ENCODE data around the gene SZT2.
"Not testable (repeated sequence)": the region's sequence is repeated elsewhere in the genome, so short reads cannot be mapped to it uniquely, and the experiment has no call there.

Gene SZT2

DNA sequence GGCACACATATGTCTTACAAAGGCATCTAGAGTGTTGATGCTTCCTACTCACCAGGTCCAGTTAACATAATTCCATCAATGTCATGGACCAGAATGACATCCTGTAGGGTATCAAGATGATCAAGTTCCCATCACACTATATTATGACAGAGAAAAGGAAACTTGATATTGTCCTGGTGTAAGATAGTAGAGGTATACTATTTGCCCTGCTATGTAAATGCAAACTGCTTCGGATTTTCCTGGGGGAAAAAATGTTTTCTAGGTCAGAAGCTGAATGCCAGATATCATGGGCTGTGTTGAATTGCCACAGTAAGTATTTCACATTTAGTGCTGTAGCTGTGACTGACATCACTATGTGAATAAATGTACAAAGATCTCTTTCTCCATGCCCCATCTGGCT is 80.2 kb downstream of the SZT2 start:
- no peak overlapping the region for H3K18ac ChIP-seq (ENCODE audit: low read length)
- no CpG with 5 or more reads among the region's 1 CpG for WGBS (ENCODE audit: extremely low coverage, insufficient coverage, insufficient read length)
- H3K4me2 ChIP-seq (ENCODE audit: low read length): no peak overlapping the region
- no peak overlapping the region for H2AK5ac ChIP-seq (ENCODE audit: low read length)
- no peak overlapping the region for H4K8ac ChIP-seq (ENCODE audit: low read depth, low read length)
- peaks cover 5% of the 10 kb centered on the region in 2 experiments for H3K4me1 ChIP-seq (ENCODE audit: control insufficient read depth in 1 of 2, insufficient read depth in 2 of 2, low read length in 2 of 2)
- DNase-seq: no peak
- H3K23ac ChIP-seq (ENCODE audit: low read length): no peak overlapping the region
- no peak overlapping the region for H3K27ac ChIP-seq (ENCODE audit: low read depth, low read length)
- H3K9ac ChIP-seq (ENCODE audit: low read length): no peak overlapping the region
- H3K4ac ChIP-seq (ENCODE audit: low read depth, low read length): no peak overlapping the region
- no peak overlapping the region for H4K91ac ChIP-seq (ENCODE audit: low read depth, low read length)
- H3K36me3 ChIP-seq (ENCODE audit: control insufficient read depth in 1 of 2, insufficient read depth in 2 of 2, low read length in 2 of 2): no peaks in the 10 kb centered on the region
- H3K79me2 ChIP-seq (ENCODE audit: control insufficient read depth, insufficient read depth, low read length, poor library complexity): no peaks in the 10 kb centered on the region
- H2BK120ac ChIP-seq (ENCODE audit: insufficient read depth, low read length, poor library complexity): no peak overlapping the region
- no peaks in the 10 kb centered on the region for H3K27me3 ChIP-seq (ENCODE audit: insufficient read depth, low read length)
- H3K4me3 ChIP-seq (ENCODE audit: low read depth, low read length): no peak overlapping the region
- H3K79me1 ChIP-seq (ENCODE audit: low read length): peaks cover 21% of the 10 kb centered on the region
- no peak overlapping the region for H2BK12ac ChIP-seq (ENCODE audit: low read length)
- H4K12ac ChIP-seq (ENCODE audit: low read depth, low read length): no peak overlapping the region
- H3K9me3 ChIP-seq (ENCODE audit: insufficient read depth, low read depth, low read length): peaks cover 6% of the 10 kb centered on the region
- H3K14ac ChIP-seq (ENCODE audit: low read length): no peak overlapping the region
- no peak overlapping the region for H2AFZ ChIP-seq (ENCODE audit: insufficient read depth, low read length, poor library complexity)
- H2BK5ac ChIP-seq (ENCODE audit: low read depth, low read length, poor library complexity): no peak overlapping the region

DNA sequence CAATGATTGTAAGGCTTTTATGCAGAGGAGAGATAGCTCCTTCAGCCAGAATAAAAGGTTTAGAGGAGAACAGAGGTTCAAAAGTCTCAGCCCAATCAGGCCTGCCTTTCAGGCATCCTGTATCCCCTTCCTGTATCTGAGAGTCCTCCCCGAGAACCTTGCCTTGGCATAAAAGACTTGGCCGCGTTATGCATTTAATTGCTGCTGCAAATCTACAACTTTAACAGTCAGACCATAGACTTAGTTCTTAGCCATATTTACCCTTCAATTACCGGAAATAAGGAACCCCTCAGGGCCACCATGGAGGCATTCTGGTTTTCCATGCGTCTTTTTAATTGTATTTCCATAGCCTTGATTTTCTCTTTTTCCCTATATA is 82.4 kb downstream of the SZT2 start:
- Histone ChIP-seq H3K9ac (ENCODE audit: low read length) (no peak overlapping the region), H3K4me1 (ENCODE audit: control insufficient read depth in 1 of 2, insufficient read depth in 2 of 2, low read length in 2 of 2) (peaks cover 6 to 16% of the 10 kb centered on the region in 2 experiments), H3K9me3 (ENCODE audit: insufficient read depth, low read depth, low read length) (peaks cover 6% of the 10 kb centered on the region), H2AFZ (ENCODE audit: insufficient read depth, low read length, poor library complexity) (no peak overlapping the region), H3K23ac (ENCODE audit: low read length) (no peak overlapping the region), H2AK5ac (ENCODE audit: low read length) (peak overlapping the region; percentile 9), H2BK12ac (ENCODE audit: low read length) (peak overlapping the region; percentile 89), H3K79me1 (ENCODE audit: low read length) (peaks cover 29% of the 10 kb centered on the region), H2BK5ac (ENCODE audit: low read depth, low read length, poor library complexity) (peak overlapping the region; percentile 83), H3K79me2 (ENCODE audit: control insufficient read depth, insufficient read depth, low read length, poor library complexity) (peaks cover 2% of the 10 kb centered on the region), H4K8ac (ENCODE audit: low read depth, low read length) (peak overlapping the region; percentile 69), H3K27ac (ENCODE audit: low read depth, low read length) (peak overlapping the region; percentile 48), H3K36me3 (ENCODE audit: control insufficient read depth in 1 of 2, insufficient read depth in 2 of 2, low read length in 2 of 2) (no peaks in the 10 kb centered on the region), H3K27me3 (ENCODE audit: insufficient read depth, low read length) (no peaks in the 10 kb centered on the region), H4K91ac (ENCODE audit: low read depth, low read length) (peak overlapping the region; percentile 77), H3K4me2 (ENCODE audit: low read length) (no peak overlapping the region), H3K14ac (ENCODE audit: low read length) (peak overlapping the region; percentile 68), H3K4ac (ENCODE audit: low read depth, low read length) (peak overlapping the region; percentile 82), H3K18ac (ENCODE audit: low read length) (no peak overlapping the region), H2BK120ac (ENCODE audit: insufficient read depth, low read length, poor library complexity) (peak overlapping the region; percentile 94), H4K12ac (ENCODE audit: low read depth, low read length) (no peak overlapping the region), H3K4me3 (ENCODE audit: low read depth, low read length) (no peak overlapping the region)
- WGBS (ENCODE audit: extremely low coverage, insufficient coverage, insufficient read length): no CpG with 5 or more reads among the region's 5 CpGs
- no peak for DNase-seq

DNA sequence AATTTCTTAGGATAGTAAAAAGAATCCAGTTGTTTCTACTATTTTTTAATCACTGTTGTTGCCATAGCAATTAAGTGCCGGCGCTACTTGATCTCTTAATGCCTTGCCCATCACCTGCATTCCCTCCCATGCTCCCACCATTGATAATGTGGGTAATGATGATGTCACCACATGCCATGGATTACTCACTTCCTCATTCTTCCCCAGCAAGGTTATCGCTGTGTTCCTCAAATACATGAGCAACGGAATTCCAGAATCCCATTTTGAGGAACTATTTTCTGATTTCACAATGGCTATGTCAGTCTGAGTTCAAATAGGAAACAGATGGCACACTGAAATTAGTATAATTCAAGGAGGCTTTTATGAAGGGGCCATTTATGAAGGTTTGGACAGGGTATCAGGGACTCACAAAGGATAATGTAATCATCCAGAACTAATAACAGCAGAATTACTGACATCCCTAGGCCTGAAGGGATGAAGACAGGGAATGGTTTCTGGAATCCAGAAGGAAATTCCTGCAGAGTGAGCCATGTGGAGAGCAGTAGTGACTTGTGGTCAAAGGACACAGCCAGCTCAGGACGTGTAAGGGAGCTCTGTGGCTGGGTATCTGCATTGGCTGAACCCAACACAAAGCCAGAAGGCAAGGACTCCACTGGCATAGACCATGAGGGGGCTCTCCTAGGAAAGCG is 82.9 kb downstream of the SZT2 start:
- H3K9ac ChIP-seq (ENCODE audit: low read length); H3K23ac ChIP-seq (ENCODE audit: low read length); H2BK12ac ChIP-seq (ENCODE audit: low read length); H4K8ac ChIP-seq (ENCODE audit: low read depth, low read length); H3K9me3 ChIP-seq (ENCODE audit: insufficient read depth, low read depth, low read length); H3K4ac ChIP-seq (ENCODE audit: low read depth, low read length); H2AFZ ChIP-seq (ENCODE audit: insufficient read depth, low read length, poor library complexity); H2BK120ac ChIP-seq (ENCODE audit: insufficient read depth, low read length, poor library complexity); H2AK5ac ChIP-seq (ENCODE audit: low read length); H3K27me3 ChIP-seq (ENCODE audit: insufficient read depth, low read length); H3K4me3 ChIP-seq (ENCODE audit: low read depth, low read length); H3K4me2 ChIP-seq (ENCODE audit: low read length); H3K14ac ChIP-seq (ENCODE audit: low read length); H3K79me2 ChIP-seq (ENCODE audit: control insufficient read depth, insufficient read depth, low read length, poor library complexity); H3K18ac ChIP-seq (ENCODE audit: low read length); H3K36me3 ChIP-seq (ENCODE audit: control insufficient read depth in 1 of 2, insufficient read depth in 2 of 2, low read length in 2 of 2); H4K12ac ChIP-seq (ENCODE audit: low read depth, low read length): not testable (repeated sequence)
- Histone ChIP-seq H4K91ac (ENCODE audit: low read depth, low read length) (peak overlapping the region; percentile 7), H2BK5ac (ENCODE audit: low read depth, low read length, poor library complexity) (peak overlapping the region; percentile 12), H3K4me1 (ENCODE audit: control insufficient read depth in 1 of 2, insufficient read depth in 2 of 2, low read length in 2 of 2) (peaks cover 6 to 16% of the 10 kb centered on the region in 2 experiments), H3K79me1 (ENCODE audit: low read length) (peaks cover 29% of the 10 kb centered on the region), H3K27ac (ENCODE audit: low read depth, low read length) (peak overlapping the region; percentile 70)
- DNase-seq: peak; percentile 65 to 89
- no CpG with 5 or more reads among the region's 6 CpGs for WGBS (ENCODE audit: extremely low coverage, insufficient coverage, insufficient read length)

DNA sequence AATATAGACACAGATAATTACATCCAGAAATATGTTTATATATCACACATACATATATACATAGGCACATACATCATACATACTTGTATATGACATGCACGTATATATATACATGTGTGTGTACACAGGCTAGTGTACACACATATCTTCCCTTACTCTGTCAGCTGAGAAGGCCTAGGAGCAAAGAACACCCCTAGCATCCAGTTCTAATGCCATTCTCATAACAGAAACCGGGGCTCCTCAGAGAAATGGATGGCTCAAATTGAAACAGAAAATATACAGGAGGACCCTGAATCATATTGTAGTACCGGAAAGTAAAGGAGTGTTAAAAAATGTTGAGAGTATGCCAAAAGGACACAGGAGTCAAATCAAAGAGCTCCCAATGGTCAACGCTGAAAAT is 83.8 kb downstream of the SZT2 start:
- WGBS (ENCODE audit: extremely low coverage, insufficient coverage, insufficient read length): no CpG with 5 or more reads among the region's 4 CpGs
- Histone ChIP-seq H4K91ac (ENCODE audit: low read depth, low read length) (no peak overlapping the region), H3K9me3 (ENCODE audit: insufficient read depth, low read depth, low read length) (peaks cover 6% of the 10 kb centered on the region), H3K23ac (ENCODE audit: low read length) (no peak overlapping the region), H2BK12ac (ENCODE audit: low read length) (no peak overlapping the region), H4K8ac (ENCODE audit: low read depth, low read length) (no peak overlapping the region), H3K36me3 (ENCODE audit: control insufficient read depth in 1 of 2, insufficient read depth in 2 of 2, low read length in 2 of 2) (no peaks in the 10 kb centered on the region), H3K79me2 (ENCODE audit: control insufficient read depth, insufficient read depth, low read length, poor library complexity) (peaks cover 2% of the 10 kb centered on the region), H3K14ac (ENCODE audit: low read length) (no peak overlapping the region), H3K4ac (ENCODE audit: low read depth, low read length) (no peak overlapping the region), H3K4me3 (ENCODE audit: low read depth, low read length) (no peak overlapping the region), H3K79me1 (ENCODE audit: low read length) (peaks cover 32% of the 10 kb centered on the region), H3K27ac (ENCODE audit: low read depth, low read length) (peak overlapping the region; percentile 70), H3K9ac (ENCODE audit: low read length) (no peak overlapping the region), H3K4me1 (ENCODE audit: control insufficient read depth in 1 of 2, insufficient read depth in 2 of 2, low read length in 2 of 2) (peaks cover 6 to 16% of the 10 kb centered on the region in 2 experiments), H2BK5ac (ENCODE audit: low read depth, low read length, poor library complexity) (peak overlapping the region; percentile 86), H3K27me3 (ENCODE audit: insufficient read depth, low read length) (no peaks in the 10 kb centered on the region), H3K18ac (ENCODE audit: low read length) (no peak overlapping the region), H2AK5ac (ENCODE audit: low read length) (no peak overlapping the region), H4K12ac (ENCODE audit: low read depth, low read length) (no peak overlapping the region), H2BK120ac (ENCODE audit: insufficient read depth, low read length, poor library complexity) (peak overlapping the region; percentile 81), H2AFZ (ENCODE audit: insufficient read depth, low read length, poor library complexity) (no peak overlapping the region), H3K4me2 (ENCODE audit: low read length) (no peak overlapping the region)
- DNase-seq: no peak

All from trophoblast cell (in vitro differentiated cells and primary cell).